Kidney (tissue), 14 donors: Measurements from ENCODE around the gene CAMTA1. TPM values are rescaled to one million over a fixed set of nuclear protein-coding genes. Genes with fewer than 3 reads are reported as not detected.

Source experiments
- DNase-seq, 5 donors: peaks; one replicate each; pipeline ENCODE4 v3.0.0-alpha.2; 2013 to 2020
- FAIRE-seq: peaks from 2 replicates; lab custom pipeline; 2012; peaks lifted over from hg19 to GRCh38; lab: Jason Lieb, UNC
- H3K27ac ChIP-seq, 2 donors: one replicate each; pipeline ENCODE4 v1.7.0; 2013; ENCODE audit warnings: low read depth in 2 of 2, low read length in 2 of 2, inconsistent platforms in 1 of 2
- H3K27me3 ChIP-seq: one replicate; pipeline ENCODE4 v1.7.1; 2013; ENCODE audit warnings: low read length, inconsistent platforms; ENCODE audit not compliant: control insufficient read depth, insufficient read depth
- H3K36me3 ChIP-seq, 3 donors: one replicate each; pipeline versions ENCODE4 v1.7.0 to v1.7.1; 2013; ENCODE audit warnings: low read length in 3 of 3, control low read depth in 1 of 3, inconsistent platforms in 1 of 3; ENCODE audit not compliant: insufficient read depth in 3 of 3, control insufficient read depth in 2 of 3
- H3K4me1 ChIP-seq, 3 donors: one replicate each; pipeline versions ENCODE4 v1.7.0 to v1.7.1; 2013; ENCODE audit warnings: low read length in 3 of 3, inconsistent platforms in 1 of 3, low read depth in 1 of 3; ENCODE audit not compliant: control insufficient read depth in 2 of 3, insufficient read depth in 2 of 3
- H3K4me3 ChIP-seq, 3 donors: one replicate each; pipeline versions ENCODE4 v1.7.0 to v1.8.1; 2013; ENCODE audit warnings: low read length in 3 of 3, control low read depth in 1 of 3, inconsistent platforms in 1 of 3
- H3K9ac ChIP-seq, 3 donors: one replicate each; pipeline versions ENCODE4 v1.7.0 to v1.7.1; 2013; ENCODE audit warnings: low read length in 3 of 3, control low read depth in 1 of 3, inconsistent platforms in 1 of 3
- H3K9me3 ChIP-seq, 3 donors: one replicate each; pipeline versions ENCODE4 v1.7.0 to v1.7.1; 2013; ENCODE audit warnings: low read length in 3 of 3, control low read depth in 1 of 3, inconsistent platforms in 1 of 3; ENCODE audit not compliant: control insufficient read depth in 2 of 3, insufficient read depth in 1 of 3
- intact Hi-C: fragments of 100-400 bp; cut with DNase I; formaldehyde crosslinking; loops from one replicate; pipeline ENCODE4 v1.11.1; 2022
- polyA plus RNA-seq: library from polyadenylated mRNA; stranded (reverse); fragments of 350-450 nt; fragmentation: Illumina TruSeq; extraction: RNeasy Lipid Tissue Mini Kit (QIAGEN cat#74804); gene quantifications from one replicate; pipeline ENCODE4 v1.2.3, GENCODE V29; 2014; ENCODE audit warnings: low read depth, low replicate concordance; ENCODE audit not compliant: insufficient read depth
- total RNA-seq: library from RNA; stranded (reverse); fragmentation: NEBNext Ultra II Directional; extraction: Animal tissue kit (Norgen Biotek cat#: 25700); gene quantifications from one replicate; pipeline ENCODE4 v1.2.1, GENCODE V29; 2021
- TF ChIP-seq, protein P1 (sequence below): IDR thresholded peaks from 3 replicates; pipeline ENCODE4 v1.5.1; 2012; ENCODE audit warnings: mild to moderate bottlenecking, moderate library complexity, borderline replicate concordance; ENCODE audit not compliant: insufficient read depth; ENCODE audit errors: extremely low read depth
- donor health status: control.
- donor health status: control.
- donor health status: control.
- donor health status: control.
- donor health status: control.
- donor health status: DM: yes; HTN: yes; CAD: no.
- donor health status: Normal renal cell carcinoma (clear cell type).

CAMTA1 gene
- total and polyA plus RNA-seq, 2 donors from 2014 or later = 79.0 to 170 TPM

DNA sequence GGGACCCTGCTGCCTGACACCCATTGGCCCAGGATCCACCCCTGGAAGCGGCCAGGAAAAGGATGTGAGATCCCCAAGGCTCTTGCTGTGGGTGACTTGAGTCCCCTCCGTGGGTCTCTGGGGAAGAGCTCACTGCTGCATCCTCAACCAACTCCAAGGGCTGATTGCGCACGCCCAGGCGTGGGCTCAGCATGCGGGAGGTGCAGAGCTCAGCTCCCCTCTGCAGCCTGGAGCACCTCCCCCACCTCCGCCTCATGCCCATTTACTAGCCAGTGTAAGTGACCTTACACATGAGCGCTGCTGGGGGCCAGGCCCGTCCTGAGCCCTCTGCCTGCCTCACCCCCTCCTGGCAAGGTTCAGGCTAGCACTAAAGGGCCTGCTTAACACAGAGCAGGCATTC, 847.4 kb downstream of the CAMTA1 start:
- no peak overlapping the region for H3K4me3 ChIP-seq
- no peaks in the 10 kb centered on the region for H3K4me1 ChIP-seq
- DNase-seq = no peak
- no peaks in the 10 kb centered on the region for H3K27me3 ChIP-seq
- H3K9me3 ChIP-seq = no peaks in the 10 kb centered on the region
- no peaks in the 10 kb centered on the region for H3K36me3 ChIP-seq
- TF ChIP-seq, protein P1, sequence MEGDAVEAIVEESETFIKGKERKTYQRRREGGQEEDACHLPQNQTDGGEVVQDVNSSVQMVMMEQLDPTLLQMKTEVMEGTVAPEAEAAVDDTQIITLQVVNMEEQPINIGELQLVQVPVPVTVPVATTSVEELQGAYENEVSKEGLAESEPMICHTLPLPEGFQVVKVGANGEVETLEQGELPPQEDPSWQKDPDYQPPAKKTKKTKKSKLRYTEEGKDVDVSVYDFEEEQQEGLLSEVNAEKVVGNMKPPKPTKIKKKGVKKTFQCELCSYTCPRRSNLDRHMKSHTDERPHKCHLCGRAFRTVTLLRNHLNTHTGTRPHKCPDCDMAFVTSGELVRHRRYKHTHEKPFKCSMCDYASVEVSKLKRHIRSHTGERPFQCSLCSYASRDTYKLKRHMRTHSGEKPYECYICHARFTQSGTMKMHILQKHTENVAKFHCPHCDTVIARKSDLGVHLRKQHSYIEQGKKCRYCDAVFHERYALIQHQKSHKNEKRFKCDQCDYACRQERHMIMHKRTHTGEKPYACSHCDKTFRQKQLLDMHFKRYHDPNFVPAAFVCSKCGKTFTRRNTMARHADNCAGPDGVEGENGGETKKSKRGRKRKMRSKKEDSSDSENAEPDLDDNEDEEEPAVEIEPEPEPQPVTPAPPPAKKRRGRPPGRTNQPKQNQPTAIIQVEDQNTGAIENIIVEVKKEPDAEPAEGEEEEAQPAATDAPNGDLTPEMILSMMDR = no peak
- intact Hi-C loops = no loop called here
- H3K27ac ChIP-seq = no peak overlapping the region
- no peak for FAIRE-seq
- H3K9ac ChIP-seq = no peak overlapping the region

DNA sequence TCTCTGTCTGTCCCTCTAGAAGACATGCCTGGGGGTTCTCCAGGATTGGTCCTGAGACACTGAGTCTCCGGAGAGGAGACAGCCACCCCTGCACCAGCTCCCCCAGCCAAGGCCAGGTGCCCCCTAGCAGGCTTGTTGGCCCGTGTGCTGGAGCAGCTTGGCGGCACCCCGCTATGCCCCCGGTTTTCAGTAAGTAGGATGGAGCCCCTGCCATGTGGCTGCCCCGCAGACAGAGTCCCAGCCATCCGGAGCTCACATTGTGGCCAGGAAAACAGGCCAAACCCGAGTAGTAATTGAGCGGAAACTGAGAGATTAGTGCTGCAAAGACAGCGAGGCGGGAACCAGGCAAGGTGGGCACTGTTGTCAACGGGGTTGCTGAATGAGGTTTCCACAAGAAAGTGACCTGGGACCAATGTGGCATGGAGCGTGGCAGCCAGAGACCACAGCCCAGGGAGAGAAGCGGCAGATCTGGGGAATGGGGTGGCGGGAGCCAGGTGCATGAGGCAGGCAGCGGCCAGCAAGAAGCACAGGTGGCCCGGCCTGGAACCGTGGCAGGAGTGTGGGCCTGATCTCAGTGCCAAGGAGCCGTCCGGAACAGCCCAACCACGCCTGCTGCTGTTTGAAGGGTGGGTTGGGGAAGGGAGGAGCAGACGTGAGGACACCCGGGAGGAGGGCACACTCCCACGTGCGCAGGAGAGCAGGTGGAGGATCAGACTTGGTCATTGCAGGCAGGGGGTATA, 848.4 kb downstream of the CAMTA1 start:
- intact Hi-C loops = no loop called here
- no peak for FAIRE-seq
- Histone ChIP-seq H3K27me3 (no peaks in the 10 kb centered on the region), H3K36me3 (no peaks in the 10 kb centered on the region), H3K9me3 (no peaks in the 10 kb centered on the region), H3K27ac (no peak overlapping the region), H3K4me1 (no peaks in the 10 kb centered on the region), H3K9ac (no peak overlapping the region), H3K4me3 (no peak overlapping the region)
- TF ChIP-seq, protein P1 = no peak
- no peak for DNase-seq

DNA sequence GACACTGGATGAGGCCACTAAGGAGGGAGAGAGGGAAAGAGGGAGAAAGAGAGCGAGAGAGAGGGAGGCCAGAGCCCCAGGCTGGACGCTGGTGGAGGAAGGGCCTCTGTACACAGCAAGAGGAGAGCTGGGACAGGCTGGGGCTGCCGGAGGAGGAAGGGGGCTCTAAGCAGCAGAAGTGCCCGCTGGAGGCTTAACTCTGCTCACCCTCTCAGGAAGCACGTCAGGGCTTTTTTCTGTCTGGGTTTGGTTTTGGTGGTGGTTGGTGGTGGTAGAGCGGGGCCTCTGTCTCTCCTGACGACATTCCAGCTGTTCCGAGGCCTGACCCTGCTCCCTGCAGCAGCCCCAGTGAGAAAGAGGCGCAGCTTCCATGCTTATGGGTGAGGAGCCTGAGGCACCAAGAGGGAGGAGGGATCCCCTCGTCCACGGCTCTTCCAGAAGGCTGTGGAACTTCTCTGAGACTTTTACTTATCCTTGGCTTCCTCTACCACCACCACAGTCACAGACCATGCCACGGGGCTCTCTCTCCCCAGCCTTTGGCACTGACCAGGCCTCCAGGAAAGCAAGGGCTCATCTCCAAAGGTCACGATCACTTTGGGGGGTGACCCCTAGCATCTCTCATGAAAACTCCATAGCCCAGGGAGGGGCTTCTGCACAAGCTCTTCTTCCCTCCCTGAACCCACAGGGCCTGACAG, 849.4 kb downstream of the CAMTA1 start:
- no peak overlapping the region for H3K4me3 ChIP-seq
- no peak overlapping the region for H3K9ac ChIP-seq
- no peak overlapping the region for H3K27ac ChIP-seq
- H3K27me3 ChIP-seq = no peaks in the 10 kb centered on the region
- FAIRE-seq (no peak), DNase-seq (no peak)
- H3K9me3 ChIP-seq = no peaks in the 10 kb centered on the region
- TF ChIP-seq, protein P1 = no peak
- intact Hi-C loops = no loop called here
- no peaks in the 10 kb centered on the region for H3K36me3 ChIP-seq
- no peaks in the 10 kb centered on the region for H3K4me1 ChIP-seq
